CD4-positive, alpha-beta T cell treated with Interleukin-17A for 1 hour (primary cell): ENCODE results near the gene GULP1.

Experiments
- DNase-seq: peaks from one replicate; pipeline ENCODE4 v3.0.0-alpha.2; 2020

Gene GULP1

DNA sequence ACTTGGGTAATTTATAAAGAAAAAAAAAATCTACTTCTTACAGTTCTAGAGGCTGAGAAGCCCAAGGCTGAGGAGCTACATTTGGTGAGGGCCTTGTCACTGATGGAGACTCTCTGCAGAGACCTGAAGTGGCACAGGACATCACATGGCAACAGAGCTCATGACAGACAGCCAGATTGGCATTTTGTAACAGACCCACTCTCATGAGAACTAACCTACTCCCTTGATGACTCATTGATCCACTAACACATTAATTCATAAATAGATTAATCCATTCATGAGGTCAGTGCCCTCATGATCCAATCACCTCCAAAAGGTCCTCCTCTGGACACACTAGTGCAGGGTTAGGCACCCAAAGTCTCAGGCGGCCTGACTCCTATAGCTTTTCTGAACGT lies 318.4 kb downstream of the GULP1 start:
- DNase-seq: no peak

DNA sequence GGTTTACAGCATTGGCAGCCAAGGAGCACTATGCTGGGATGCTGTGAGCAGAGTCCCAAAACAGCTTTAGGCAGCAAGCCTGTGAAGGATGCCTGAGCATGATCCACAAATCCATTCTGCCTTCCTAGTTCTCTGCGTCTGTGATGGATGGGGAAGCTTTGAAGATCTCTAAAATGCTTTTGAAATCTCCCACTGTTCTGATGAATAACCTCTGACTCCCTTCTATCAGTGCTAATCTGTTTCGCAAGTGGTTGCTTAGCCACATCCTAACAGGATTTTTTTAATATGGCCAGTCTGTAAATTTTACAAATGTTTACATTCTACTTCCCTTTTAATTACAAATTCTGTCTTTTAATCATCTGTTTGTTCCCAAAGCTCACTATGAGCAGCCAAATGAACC lies 319.2 kb downstream of the GULP1 start:
- no peak for DNase-seq

DNA sequence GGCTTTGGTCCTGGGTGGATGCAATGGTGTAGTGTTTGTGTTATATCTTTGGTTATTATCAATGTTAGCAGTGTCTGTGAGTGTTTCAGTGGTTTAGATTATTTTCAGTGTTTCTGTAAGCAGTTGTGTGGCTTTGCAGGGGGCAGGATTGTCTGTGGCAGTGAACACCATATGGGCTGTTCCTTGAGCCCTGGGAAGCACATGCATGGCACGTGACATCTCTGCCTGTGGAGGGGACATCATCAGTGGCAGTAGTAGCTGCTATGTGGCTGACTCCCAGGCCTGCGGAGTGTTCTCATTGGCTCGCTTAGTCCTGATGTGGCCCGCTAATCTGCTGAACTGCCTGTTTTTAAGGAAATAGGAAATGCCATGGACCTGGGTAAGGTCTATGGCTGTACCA lies 327.5 kb downstream of the GULP1 start:
- DNase-seq: no peak

DNA sequence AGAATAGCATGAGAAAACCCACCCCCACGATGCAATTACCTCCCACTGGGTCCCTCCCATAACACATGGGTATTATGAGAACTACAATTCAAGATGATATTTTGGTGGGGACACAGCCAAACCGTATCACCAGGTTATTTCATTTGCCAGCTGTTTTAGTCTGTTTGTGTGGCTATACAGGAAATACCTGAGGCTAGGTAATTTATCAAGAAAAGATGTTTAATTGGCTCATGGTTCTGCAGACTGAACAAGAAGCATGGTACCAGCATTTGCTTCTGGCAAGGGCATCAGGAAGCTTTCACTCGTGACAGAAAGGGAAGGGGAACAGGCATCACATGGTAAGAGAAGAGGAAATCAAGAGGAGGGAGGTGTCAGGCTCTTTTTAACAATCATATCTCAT lies 329.2 kb downstream of the GULP1 start:
- DNase-seq: no peak

DNA sequence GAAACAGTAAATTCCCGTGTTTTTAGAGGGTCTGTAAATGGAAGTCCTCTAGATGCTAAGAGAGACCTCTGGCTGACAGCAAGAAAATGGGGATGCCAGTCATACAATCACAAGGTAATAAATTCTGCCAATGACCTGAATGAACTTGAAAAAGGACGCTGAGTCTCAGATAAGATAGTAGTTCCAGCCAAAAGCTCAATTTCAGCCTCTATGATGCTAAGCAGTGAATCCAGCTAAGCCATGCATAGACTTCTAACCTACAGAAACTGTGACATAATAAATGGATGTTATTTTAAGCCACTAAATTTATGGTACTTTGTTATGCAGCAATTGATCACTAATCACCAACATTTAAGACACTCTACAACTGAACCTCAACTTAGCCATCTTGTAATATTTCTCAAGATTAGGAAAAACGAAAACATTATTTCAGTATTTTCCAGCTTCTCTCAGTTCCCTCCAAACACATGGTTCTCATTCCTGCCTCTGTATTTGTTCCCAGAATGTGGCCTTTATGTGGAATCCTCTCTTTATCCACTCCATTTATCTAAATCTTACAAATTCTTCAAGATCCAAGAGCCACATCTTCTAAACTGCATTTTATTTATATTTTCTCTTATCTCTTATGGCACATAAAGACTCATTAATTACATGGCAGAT lies 331.1 kb downstream of the GULP1 start:
- DNase-seq: no peak

DNA sequence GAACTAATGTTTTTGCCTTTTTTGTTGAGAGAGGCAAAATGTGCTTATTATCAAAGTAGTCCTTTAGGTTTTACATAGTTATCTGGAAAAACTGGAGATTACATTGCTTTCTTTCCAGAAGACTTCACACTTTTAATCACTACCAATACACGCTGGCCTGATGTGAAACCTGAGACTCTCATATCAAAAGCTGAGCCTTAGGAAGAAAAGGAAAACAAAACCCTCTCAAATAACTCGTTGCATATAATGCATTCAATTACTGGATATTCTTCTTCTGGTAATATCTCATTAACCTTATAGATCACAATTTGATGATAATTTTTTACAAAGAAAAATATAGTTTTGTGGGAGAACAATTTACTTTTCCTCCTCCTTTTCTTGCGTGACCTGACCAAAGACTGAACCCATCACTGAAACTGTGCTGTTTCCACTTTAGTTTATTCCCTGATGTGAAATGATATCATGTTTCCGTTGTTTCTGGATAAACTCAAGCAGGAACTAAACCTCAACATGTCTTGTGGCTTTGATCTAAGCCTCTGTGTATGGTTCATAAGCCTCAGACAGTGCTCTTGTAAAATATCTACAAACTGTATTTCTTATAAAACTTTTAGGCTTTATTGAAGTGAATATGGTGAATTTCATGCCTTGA lies 332.4 kb downstream of the GULP1 start:
- no peak for DNase-seq

DNA sequence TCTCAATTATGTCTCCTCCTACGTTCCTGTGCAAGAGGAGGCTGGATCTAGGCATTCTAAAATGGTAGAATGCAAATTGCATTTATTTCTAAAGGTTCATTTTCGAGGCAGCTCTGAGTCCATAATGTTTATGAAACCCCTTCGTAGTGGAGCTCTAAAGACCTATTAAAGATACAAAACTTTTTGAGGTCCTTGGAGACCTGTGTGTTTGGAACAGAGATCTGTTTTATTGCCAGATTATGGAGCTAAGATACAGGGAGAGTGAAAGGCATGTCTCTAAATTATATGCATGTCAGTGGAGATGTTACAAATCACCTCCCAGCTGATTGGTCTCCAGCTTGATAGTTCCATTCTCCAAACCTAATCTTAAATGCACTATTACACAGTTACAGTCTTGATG lies 335.8 kb downstream of the GULP1 start:
- DNase-seq: no peak

DNA sequence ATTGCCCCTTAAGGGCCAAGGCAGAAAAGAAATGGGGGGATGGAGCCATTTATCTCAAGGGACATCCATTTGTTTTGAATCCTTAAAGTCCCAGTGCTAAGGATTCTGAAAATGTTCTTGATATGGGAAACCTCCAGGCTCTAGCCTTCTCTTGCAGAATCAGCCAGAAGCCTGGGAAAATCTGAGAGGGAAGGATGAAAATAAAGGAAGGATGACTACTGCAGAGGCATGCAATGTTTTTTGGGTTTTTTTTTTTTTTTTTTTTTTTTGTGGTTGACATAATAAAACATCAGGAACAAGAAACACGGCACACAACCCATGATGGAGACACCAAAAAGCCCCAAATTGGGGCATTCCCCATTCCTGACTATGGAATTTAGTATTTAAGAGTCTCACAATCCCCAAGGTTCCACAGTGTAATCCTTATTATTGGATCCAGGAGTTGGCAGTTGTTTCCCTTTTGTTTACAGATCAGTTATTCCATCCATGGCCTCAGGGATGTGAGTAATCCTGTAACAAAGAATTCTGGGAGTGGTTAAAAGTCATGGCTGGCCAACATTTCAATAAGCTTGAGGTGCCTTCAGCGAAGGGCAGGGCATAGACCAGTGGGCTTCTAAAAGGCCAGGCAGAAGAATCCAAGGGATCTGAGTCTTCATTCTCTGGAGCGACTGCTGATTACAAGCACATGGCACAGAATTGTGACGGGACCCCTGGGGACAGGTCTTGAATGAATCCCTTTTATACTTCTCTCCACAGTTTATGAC lies 337.5 kb downstream of the GULP1 start:
- no peak for DNase-seq

DNA sequence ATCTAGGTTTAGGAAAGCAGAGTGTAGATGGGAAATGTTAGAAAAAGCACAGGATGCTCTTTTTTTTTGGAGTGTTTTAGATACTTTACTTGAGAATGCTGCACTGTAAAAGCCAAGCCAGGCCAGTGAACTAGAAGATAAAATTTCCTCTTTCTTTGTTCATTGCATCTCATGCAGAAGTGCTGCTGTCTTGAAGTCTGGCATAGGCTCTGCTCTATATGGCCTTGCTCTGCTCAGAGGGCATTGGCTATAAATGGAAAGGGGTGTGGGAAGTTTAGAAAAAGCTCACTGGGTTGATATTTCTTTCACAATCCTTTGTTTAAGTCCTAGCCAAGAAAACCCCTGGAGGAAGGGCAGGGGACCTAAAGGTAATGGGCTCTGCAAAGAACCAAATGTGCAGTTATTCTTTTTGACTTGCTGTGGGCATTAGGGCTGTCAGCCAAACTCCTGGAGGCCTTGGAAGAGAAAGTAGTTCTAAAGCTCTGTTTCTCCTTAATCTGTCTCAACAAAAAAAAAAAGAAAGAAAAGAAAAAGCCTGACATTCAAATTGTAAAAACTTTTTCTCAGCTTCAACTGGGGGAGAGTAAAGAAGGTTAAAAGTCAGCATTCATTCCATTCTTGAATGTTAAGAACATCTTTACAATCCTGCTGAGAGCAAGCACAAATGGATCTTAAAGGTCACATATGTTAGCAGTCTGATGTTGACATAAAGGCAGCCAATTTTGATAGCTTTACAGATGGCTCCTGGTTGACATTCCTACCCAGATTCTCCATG lies 338.3 kb downstream of the GULP1 start:
- no peak for DNase-seq

DNA sequence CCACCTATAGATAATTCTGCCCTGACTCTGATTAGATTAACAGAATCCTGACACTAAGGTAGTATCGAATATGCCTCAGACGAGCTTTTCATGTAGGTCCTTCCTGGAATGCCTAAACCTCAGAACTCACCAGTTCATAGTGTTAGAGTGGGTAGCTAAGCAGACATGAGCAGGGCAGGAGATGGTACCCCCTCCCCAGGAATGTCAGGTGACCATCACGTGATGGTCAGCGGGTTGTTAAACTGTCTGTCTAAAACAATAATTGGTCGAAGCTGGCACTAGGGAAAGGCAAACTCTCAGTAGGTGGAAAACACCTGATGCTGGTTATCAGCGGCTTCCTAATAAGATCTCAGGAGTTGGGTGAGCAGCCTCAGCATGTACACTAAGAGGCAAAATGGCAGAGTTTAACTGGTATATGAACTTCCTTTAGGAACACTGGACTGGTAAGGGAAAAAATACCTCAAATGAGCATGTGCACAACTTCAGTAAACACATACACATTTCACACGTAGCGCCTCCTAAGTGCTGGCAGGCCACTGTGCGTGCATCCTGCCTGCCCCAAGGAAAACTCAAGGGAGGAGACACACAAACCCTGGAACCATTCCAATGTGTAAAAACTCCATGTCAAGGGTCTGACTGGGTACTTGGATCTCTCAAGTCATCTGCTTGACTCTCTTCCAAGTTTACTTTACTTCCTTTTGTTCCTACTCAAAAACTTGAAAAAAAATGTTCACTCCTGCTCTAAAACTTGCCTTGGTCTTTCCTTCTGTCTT lies 339.5 kb downstream of the GULP1 start:
- DNase-seq: no peak

DNA sequence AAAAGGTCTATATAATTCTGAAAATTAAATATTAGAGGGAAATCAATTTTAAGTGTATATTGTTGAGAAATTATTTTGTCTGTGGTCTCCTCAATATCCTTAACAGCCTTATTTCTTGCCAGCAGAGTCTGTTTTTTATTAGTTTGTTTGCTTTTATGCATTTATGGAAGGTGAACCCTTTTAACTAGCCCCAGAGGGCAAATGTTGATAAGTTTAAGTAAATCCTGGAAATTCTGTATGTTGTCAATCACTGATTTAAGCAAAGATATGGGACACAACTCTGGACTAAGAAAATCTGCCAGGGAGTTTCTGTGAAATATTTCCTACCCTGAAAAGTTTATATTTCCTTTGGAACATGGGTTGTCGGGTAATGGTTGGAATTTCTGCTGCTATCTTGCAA lies 343.0 kb downstream of the GULP1 start:
- DNase-seq: no peak
